GM12873 (cell line): ENCODE data around the gene RASA3.

Experiments
- TF ChIP-seq, protein P1 (sequence below): IDR thresholded peaks from 2 replicates; pipeline ENCODE4 v1.5.1; 2012; ENCODE audit warnings: low read depth, mild to moderate bottlenecking, moderate library complexity, low read length, control low read depth; ENCODE audit not compliant: insufficient read depth; ENCODE audit errors: missing control alignments

The RASA3 gene

DNA sequence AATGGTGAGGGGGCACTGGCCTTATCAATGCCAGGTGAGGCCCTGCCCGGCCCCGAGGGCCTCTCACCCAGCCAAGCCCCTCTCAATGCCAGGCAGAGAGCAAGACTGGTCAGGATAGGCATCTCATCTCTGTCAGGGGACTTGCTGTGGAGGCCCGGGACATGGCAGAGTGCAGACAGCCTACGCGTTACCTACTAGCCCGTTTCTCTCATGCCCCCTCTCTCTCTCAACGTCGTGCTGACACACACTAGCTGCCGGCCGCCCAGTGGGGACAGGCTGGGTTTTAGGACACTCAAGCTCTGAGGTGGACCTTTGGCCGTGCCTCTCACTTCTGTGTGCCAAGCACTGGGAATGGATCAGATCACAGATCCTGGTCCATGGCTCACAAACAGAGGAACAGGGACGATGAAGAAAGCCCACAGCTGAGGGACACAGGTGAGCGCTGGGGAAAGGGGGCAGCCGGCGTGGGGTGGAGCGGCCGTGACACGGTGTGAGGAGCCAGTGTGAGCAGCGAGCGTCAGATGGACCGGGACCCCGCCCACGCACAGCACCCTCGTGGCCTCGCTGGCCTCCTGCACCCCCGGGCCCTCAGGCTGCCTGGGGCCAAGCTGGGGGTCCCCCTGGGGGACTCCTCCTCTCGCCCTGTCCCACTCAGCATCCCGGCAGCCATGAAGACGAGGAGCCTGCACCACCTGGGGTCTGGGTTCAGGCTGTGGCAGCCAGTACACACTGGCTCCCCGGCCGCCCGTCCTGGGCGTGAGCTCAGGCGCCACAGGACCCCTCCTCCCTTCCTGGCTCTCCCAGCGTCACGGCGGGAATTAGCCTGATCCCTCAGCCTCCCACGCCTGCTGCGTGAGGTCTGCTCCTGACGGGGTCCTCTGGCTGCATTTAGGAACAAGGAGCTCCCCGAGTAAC lies 81.6 kb downstream of the RASA3 start:
- TF ChIP-seq, protein P1, sequence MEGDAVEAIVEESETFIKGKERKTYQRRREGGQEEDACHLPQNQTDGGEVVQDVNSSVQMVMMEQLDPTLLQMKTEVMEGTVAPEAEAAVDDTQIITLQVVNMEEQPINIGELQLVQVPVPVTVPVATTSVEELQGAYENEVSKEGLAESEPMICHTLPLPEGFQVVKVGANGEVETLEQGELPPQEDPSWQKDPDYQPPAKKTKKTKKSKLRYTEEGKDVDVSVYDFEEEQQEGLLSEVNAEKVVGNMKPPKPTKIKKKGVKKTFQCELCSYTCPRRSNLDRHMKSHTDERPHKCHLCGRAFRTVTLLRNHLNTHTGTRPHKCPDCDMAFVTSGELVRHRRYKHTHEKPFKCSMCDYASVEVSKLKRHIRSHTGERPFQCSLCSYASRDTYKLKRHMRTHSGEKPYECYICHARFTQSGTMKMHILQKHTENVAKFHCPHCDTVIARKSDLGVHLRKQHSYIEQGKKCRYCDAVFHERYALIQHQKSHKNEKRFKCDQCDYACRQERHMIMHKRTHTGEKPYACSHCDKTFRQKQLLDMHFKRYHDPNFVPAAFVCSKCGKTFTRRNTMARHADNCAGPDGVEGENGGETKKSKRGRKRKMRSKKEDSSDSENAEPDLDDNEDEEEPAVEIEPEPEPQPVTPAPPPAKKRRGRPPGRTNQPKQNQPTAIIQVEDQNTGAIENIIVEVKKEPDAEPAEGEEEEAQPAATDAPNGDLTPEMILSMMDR: no peak

DNA sequence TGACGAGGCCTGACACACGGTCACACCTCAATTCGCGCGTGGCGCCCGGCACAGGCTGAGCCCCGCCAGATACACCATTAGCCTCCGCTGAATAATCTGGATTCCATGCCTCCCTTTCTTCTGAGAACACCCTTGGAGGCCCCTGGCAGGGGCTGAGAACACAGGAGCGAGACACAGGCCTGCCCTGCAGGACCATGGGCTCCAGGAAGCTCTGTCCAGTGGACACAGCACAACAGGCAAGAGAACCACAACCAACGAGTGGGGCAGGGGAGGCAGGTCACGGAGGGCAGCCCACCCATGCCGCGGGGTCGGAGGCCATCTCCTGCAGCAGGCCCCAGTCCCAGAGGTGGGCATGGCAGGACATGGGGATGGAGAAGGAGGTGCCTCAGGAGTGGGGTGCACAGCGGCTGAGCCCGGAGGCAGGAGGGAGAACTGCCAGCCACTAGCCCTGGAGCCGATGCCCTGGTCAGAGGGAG lies 82.8 kb downstream of the RASA3 start:
- TF ChIP-seq, protein P1: no peak

DNA sequence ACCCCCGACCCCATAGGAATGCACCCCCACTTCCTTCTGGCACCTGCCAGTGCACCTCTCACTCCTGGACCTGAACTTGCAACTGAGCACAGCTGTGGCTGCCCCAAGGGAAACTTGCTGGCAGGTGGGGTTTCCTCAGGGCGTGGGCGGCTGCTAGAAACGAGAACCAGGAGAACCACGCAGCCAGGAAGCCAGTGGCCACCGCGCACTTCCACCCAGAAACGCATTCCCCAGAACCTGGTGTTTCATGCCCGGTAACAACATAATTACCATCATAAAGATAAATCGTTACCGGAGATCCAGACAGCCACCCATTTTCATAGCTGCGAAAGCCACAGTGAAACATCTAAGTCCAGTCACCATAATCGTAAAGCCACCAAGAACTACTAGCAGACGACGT lies 83.4 kb downstream of the RASA3 start:
- TF ChIP-seq, protein P1: no peak

DNA sequence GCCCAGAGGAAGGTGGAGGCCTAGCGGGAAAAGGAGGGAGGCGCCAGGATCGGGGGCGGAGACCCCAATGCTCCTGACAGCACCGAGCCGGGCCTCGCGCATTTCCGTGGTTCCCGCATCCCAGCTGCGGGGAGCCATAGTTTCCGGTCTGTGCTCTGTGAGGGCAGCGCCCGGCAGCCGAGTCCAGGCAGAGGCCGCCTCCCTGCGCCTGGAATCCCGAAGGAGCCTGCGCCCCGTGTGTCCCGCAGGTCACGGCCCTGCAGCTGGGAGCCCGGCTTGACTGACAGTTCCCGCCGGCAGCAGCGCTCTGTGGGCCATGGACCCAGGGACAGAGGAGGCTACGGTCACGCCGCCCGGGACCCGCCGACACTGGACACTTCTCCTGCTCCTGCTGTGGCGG lies 84.0 kb downstream of the RASA3 start:
- TF ChIP-seq, protein P1: no peak

DNA sequence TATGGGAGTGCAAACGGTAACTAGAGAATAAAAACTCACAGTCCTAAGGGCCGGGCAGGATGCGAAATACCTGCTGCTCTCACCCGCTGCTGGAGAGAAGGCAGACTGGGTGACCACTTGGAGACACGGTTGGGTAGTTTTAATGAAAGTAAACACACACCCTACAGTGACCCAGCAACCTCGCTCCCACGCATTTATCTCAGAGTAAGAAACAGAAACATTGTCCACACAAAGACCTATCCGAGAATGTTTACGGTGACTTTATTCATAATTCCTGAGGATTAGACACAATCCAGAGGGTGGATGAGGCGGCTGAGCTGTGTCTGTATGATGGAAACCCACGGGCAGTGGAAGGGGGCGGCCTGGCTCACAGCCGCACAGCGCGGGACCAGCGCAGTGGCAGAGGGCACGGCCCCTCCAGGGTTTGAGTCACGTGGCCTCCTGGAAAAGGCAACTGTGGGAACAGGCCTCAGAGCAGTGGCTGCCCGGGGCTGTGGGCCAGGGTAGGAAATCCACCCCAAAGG lies 85.0 kb downstream of the RASA3 start:
- TF ChIP-seq, protein P1: no peak

DNA sequence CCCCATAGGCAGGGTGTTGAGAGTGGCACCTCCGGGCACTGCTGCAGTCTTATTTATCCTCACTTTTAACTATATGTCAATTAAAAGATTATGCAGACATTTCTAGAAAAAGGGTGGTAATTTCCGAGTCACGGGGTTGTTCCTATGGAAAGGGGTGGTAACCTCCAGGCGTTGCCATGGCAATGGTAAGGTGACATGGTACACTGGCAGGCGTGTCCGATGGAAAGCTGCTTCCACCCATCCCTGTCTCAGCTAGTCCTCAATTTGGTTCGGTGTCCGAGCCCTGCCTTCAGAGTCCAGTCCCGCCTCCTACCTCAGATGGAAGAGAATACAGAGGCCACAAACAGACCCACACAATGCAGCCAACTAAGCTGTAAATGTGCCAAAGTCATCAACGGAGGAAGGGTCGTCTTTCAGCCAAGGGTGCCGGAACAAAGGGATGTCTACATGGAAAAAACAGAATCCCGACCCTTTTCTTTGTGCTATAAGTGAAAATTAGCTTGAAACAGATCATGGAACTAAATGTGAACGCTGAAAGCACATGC lies 85.9 kb downstream of the RASA3 start:
- TF ChIP-seq, protein P1: no peak

DNA sequence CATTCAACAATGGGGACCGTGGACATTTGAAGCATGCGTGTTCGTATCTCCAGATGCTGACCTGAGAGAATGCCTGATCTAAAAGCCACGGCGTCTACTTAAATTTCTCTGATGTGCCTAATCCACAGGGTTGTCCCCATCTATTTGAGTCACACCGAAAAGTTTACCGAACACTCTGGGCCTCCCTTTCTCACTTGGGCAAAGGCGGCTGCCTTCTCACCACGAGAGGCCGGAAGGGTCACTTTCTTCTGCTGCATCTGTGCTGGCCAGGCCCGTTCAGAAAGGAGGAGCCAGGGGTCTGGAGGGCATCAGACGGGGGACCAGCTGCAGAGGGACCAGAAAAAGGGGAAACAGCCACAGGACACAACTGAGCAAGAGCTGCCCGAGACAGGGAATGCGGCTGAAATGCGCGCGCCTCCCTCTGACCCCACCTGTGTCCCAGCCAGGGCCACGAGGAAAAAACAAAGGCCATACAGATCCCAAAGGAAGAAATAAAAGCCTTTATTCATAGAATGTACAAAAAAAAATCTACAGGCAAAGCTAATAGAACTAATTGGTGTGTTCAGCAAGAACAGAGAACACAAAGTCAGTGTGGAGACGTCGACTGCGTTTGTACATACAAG lies 87.2 kb downstream of the RASA3 start:
- TF ChIP-seq, protein P1: no peak
